Heart left ventricle (tissue), 16 donors: ENCODE results near the gene PKN2. TPM values are rescaled to one million over a fixed set of nuclear protein-coding genes. Genes with fewer than 3 reads are reported as not detected.
A peak's percentile ranks its signal among the peaks of the same experiment; 100 is the strongest.

Experiments used
- ATAC-seq, 4 donors: fragments of 200-7000 bp; cut with Tn5 transposase; one replicate each; pipeline ENCODE4 v1.9.1; 2020 to 2022; ENCODE audit warnings: moderate library complexity in 4 of 4, mild to moderate bottlenecking in 3 of 4, moderate number of reproducible peaks in 1 of 4
- DNase-seq, 5 donors: peaks; one replicate each; pipeline ENCODE4 v3.0.0-alpha.2; 2020
- H3K27ac ChIP-seq, 12 donors: fragments of 200-600 bp; sonication (generic) in 4 of 12; one replicate each; pipeline versions ENCODE4 v1.5.0 to v1.8.0; 2016 to 2022; ENCODE audit warnings: mild to moderate bottlenecking in 2 of 12
- H3K27me3 ChIP-seq, 9 donors: fragments of 200-600 bp; sonication (generic) in 2 of 9; one replicate each; pipeline versions ENCODE4 v1.5.1 to v1.8.0; 2016 to 2022; ENCODE audit warnings: mild to moderate bottlenecking in 3 of 9
- H3K36me3 ChIP-seq, 9 donors: fragments of 200-600 bp; sonication (generic) in 2 of 9; one replicate each; pipeline versions ENCODE4 v1.5.0 to v1.8.0; 2018 to 2022; ENCODE audit warnings: mild to moderate bottlenecking in 2 of 9
- H3K4me1 ChIP-seq, 12 donors: fragments of 200-600 bp; sonication (generic) in 4 of 12; one replicate each; pipeline versions ENCODE4 v1.5.0 to v1.8.0; 2016 to 2022; ENCODE audit warnings: mild to moderate bottlenecking in 3 of 12
- H3K4me3 ChIP-seq, 12 donors: fragments of 200-600 bp; sonication (generic) in 4 of 12; one replicate each; pipeline versions ENCODE4 v1.5.0 to v1.8.0; 2017 to 2022; ENCODE audit warnings: mild to moderate bottlenecking in 9 of 12, moderate library complexity in 4 of 12
- H3K9me3 ChIP-seq, 12 donors: fragments of 200-600 bp; sonication (generic) in 4 of 12; one replicate each; pipeline versions ENCODE4 v1.5.0 to v1.8.0; 2016 to 2022; ENCODE audit warnings: mild to moderate bottlenecking in 1 of 12
- POLR2A ChIP-seq, 2 donors: fragments of 450-650 bp; IDR thresholded peaks; one replicate each; pipeline ENCODE4 v1.6.1; 2017; ENCODE audit warnings: antibody characterized with exemption in 2 of 2, mild to moderate bottlenecking in 2 of 2, moderate library complexity in 2 of 2
- WGBS, 4 donors: extraction: QIAGEN DNeasy Blood & Tissue Kit in 2 of 4; methylation state at CpG; one replicate each; pipeline versions ENCODE4 v1.1.5 to v1.1.7; 2013 to 2018; 5-methylcytosine and 5-hydroxymethylcytosine counted together
- intact Hi-C, 10 donors: fragments of 100-400 bp; cut with DNase I; formaldehyde crosslinking; loops; one replicate each; pipeline versions ENCODE4 v1.11.1 to v1.14.2; 2022
- polyA plus RNA-seq, 2 donors: library from polyadenylated mRNA; stranded (reverse); fragments of 200-250 nt; gene quantifications; one replicate each; pipeline ENCODE4 v1.2.3, GENCODE V29; 2013
- total RNA-seq, 9 donors: library from RNA; depleted of rRNA in 2 of 9; stranded (reverse); fragments of >200 nt in 2 of 9; fragmentation: NEBNext Ultra II Directional in 3 of 9; extraction: Animal tissue kit (Norgen Biotek cat#: 25700) in 3 of 9; gene quantifications; one replicate each; pipeline versions ENCODE4 v1.1.0 to v1.2.4, GENCODE V29; 2016 to 2023
- TF ChIP-seq, protein P1 (sequence below), 12 donors: fragments of 200-600 bp; sonication (generic) in 4 of 12; IDR thresholded peaks; one replicate each; pipeline versions ENCODE4 v1.5.0 to v1.8.0; 2018 to 2022; ENCODE audit warnings: antibody characterized with exemption in 12 of 12, mild to moderate bottlenecking in 5 of 12
- donor health status: ischemic (EF 13 %, LVEDD 7.1; RV severe dilation, severe dysfunction).
- donor health status: healthy with polysubstance abuse.
- donor health status: DM: no; HTN: yes; CAD: no.
- donor health status: DM: no; HTN: no; CAD: no.
- donor health status: ischemic (EF 25% LVEDD 6.9; RV normal size, moderate dysfunction).
- donor health status: ischemic (EF 25% LVEDD 5.7; RV mildly dilated, moderate dysfunction).
- donor health status: healthy.
- donor health status: DM: yes; HTN: yes; CAD: no.
- donor health status: ischemic (EF 35%, LVEDD 5.7; RV mildly dilated, moderate dysfunction).
- donor health status: nonischemic (EF 11% LVEDD 7.7; RV severe dilation, severe dysfunction).
- donor health status: DM: yes; HTN: yes; CAD: no.
- donor health status: PGD.
- donor health status: ischemic (EF 29% LVEDD 5.4; RV normal size, mild dysfunction).
- donor health status: nonischemic (EF 23%, LVEDD 6.1; RV moderate dilation, normal function).

PKN2 gene
- total and polyA plus RNA-seq, 11 donors = 7.3 to 43.8 (median 30.9) TPM

DNA sequence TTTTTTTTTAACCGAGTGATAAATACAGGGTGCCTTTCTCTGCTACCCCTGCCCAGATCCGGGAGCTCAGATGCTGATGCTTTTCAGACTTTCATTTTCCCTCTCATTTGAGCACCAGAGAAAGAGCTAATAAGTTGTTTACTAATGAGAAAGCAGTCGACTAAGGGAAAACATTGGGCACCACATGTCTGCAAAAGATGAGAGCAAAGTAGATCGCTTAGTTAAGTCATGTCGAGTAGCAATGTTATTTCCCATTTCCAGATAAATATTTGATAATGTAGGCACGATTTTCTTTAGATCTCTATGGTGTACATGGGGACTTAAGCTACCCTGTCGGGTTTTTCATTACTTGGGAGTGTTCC lies 1.2 kb downstream of the PKN2 start:
- no peak for ATAC-seq
- no peak for TF ChIP-seq POLR2A (IDR thresholded peaks at IDR 0.05)
- TF ChIP-seq, protein P1, sequence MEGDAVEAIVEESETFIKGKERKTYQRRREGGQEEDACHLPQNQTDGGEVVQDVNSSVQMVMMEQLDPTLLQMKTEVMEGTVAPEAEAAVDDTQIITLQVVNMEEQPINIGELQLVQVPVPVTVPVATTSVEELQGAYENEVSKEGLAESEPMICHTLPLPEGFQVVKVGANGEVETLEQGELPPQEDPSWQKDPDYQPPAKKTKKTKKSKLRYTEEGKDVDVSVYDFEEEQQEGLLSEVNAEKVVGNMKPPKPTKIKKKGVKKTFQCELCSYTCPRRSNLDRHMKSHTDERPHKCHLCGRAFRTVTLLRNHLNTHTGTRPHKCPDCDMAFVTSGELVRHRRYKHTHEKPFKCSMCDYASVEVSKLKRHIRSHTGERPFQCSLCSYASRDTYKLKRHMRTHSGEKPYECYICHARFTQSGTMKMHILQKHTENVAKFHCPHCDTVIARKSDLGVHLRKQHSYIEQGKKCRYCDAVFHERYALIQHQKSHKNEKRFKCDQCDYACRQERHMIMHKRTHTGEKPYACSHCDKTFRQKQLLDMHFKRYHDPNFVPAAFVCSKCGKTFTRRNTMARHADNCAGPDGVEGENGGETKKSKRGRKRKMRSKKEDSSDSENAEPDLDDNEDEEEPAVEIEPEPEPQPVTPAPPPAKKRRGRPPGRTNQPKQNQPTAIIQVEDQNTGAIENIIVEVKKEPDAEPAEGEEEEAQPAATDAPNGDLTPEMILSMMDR (IDR thresholded peaks at IDR 0.05) = no peak
- H3K36me3 ChIP-seq = peaks cover 0 to 9% (median 0%) of the 10 kb centered on the region in 9 donors
- H3K27me3 ChIP-seq = no peaks in the 10 kb centered on the region
- H3K9me3 ChIP-seq = no peaks in the 10 kb centered on the region
- peak overlapping the region in 11 of 12 donors; percentile 86 to 96 (median 93) for H3K27ac ChIP-seq
- 0 to 1% (median 0%) methylated on average over 7 of the region's 7 CpGs for WGBS, 4 donors
- intact Hi-C loops = loop anchor here in 2 of 10 donors (10.0 kb wide), 2 partner anchors 190 to 210 kb away; partner anchors contain the start of gene GTF2B (in 1 of the 2)
- DNase-seq = no peak
- peaks cover 0 to 41% (median 27%) of the 10 kb centered on the region in 12 donors for H3K4me1 ChIP-seq
- peak overlapping the region; percentile 70 to 91 (median 86) for H3K4me3 ChIP-seq

DNA sequence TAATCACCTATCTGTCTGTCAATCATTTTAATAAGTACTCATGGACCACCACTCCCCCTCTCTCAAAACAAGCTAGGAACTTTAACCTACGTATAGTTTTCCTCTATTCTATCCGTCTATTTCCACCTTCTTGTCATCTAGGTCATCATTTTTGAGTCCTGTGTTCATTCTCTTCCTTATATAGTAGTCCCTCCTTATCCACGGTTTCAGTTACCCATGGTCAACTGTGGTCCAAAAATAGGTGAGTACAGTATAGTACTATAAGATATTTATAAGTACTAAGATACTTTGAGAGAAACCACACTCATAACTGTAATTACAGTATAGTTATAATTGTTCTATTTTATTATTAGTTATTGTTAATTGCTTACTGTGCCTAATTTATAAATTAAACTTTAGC lies 7.5 kb downstream of the PKN2 start:
- intact Hi-C loops = no loop called here
- DNase-seq (no peak), ATAC-seq (no peak)
- Histone ChIP-seq H3K27me3 (no peaks in the 10 kb centered on the region), H3K27ac (no peak overlapping the region), H3K4me1 (peaks cover 0 to 30% (median 10%) of the 10 kb centered on the region in 12 donors), H3K36me3 (peaks cover 0 to 22% (median 9%) of the 10 kb centered on the region in 9 donors), H3K4me3 (no peak overlapping the region), H3K9me3 (no peaks in the 10 kb centered on the region)
- TF ChIP-seq, protein P1 (IDR thresholded peaks at IDR 0.05) = no peak
- TF ChIP-seq POLR2A (IDR thresholded peaks at IDR 0.05) = no peak
- WGBS, 4 donors = 46 to 55% (median 49%) methylated on average over 3 of the region's 3 CpGs

- DNase-seq = no peak
- H3K4me1 ChIP-seq = peaks cover 0 to 43% (median 19%) of the 10 kb centered on the region in 12 donors
- no peak for ATAC-seq
- H3K4me3 ChIP-seq = no peak overlapping the region
- intact Hi-C loops = no loop called here
- 76 to 85% (median 80%) methylated on average over 3 of the region's 3 CpGs for WGBS, 4 donors
- peaks cover 0 to 3% (median 0%) of the 10 kb centered on the region in 12 donors for H3K9me3 ChIP-seq
- H3K27ac ChIP-seq = no peak overlapping the region
- no peaks in the 10 kb centered on the region for H3K27me3 ChIP-seq
- TF ChIP-seq POLR2A (IDR thresholded peaks at IDR 0.05) = no peak
- TF ChIP-seq, protein P1 (IDR thresholded peaks at IDR 0.05) = no peak
- peaks cover 0 to 14% (median 9%) of the 10 kb centered on the region in 9 donors for H3K36me3 ChIP-seq
These were observed 11.7 kb downstream of the PKN2 start for GRCh38 chr1:88695781-88696180.

- Histone ChIP-seq H3K27ac (no peak overlapping the region), H3K27me3 (no peaks in the 10 kb centered on the region), H3K36me3 (peaks cover 0 to 9% (median 6%) of the 10 kb centered on the region in 9 donors), H3K4me1 (peaks cover 0 to 51% (median 21%) of the 10 kb centered on the region in 12 donors), H3K9me3 (peaks cover 0 to 3% (median 0%) of the 10 kb centered on the region in 12 donors), H3K4me3 (no peak overlapping the region)
- no peak for DNase-seq
- ATAC-seq = no peak
- no peak for TF ChIP-seq POLR2A (IDR thresholded peaks at IDR 0.05)
- TF ChIP-seq, protein P1 (IDR thresholded peaks at IDR 0.05) = no peak
- intact Hi-C loops = no loop called here
These were observed 13.4 kb downstream of the PKN2 start for GRCh38 chr1:88697503-88697902.
